ENCODE results near the gene STK16.

Gene STK16

GRCh38 chr2:219214141-219214540, 31.1 kb upstream of the STK16 start:
- DNase-seq, result no peak

GRCh38 chr2:219214786-219215185, 30.5 kb upstream of the STK16 start:
- DNase-seq, result no peak

- DNase-seq, result no peak
Observed at GRCh38 chr2:219215871-219216534, 29.3 kb upstream of the STK16 start.

- no peak for DNase-seq
Observed at GRCh38 chr2:219216535-219216915, 28.8 kb upstream of the STK16 start.

- DNase-seq, result no peak
Observed at GRCh38 chr2:219218217-219218731, 27.0 kb upstream of the STK16 start.

GRCh38 chr2:219218732-219219701, 26.3 kb upstream of the STK16 start, which contains the start of gene ABCB6:
Gene ABCB6, minus strand, starts transcription at chr2:219218958. Its CDS starts 285 bp downstream, at chr2:219218673.
- DNase-seq, result peak; percentile 69 to 77

- DNase-seq, result no peak
Observed at GRCh38 chr2:219219784-219220532, 25.3 kb upstream of the STK16 start.

GRCh38 chr2:219220652-219221402, 24.5 kb upstream of the STK16 start:
- DNase-seq, result no peak

GRCh38 chr2:219221957-219222518, 23.2 kb upstream of the STK16 start:
- no peak for DNase-seq

- no peak for DNase-seq
Observed at GRCh38 chr2:219223831-219224610, 21.3 kb upstream of the STK16 start.

GRCh38 chr2:219225350-219225749, 19.9 kb upstream of the STK16 start:
- DNase-seq, result no peak

GRCh38 chr2:219228041-219228910, 17.0 kb upstream of the STK16 start:
- no peak for DNase-seq

GRCh38 chr2:219228911-219229304, 16.4 kb upstream of the STK16 start:
- peak in 1 of 2 experiments; percentile 29 for DNase-seq

GRCh38 chr2:219229305-219230058, 15.8 kb upstream of the STK16 start, which contains the start of the genes ANKZF1 and ATG9A:
Gene ANKZF1, plus strand, starts transcription at chr2:219229806. Its CDS starts 452 bp downstream, at chr2:219230258.
Gene ATG9A, minus strand, starts transcription at chr2:219229636. Its CDS starts 1,612 bp downstream, at chr2:219228024.
- DNase-seq, result peak; percentile 93 to 98

GRCh38 chr2:219230059-219230540, 15.2 kb upstream of the STK16 start:
- DNase-seq, result no peak

GRCh38 chr2:219234331-219234730, 10.9 kb upstream of the STK16 start:
- DNase-seq, result no peak

- no peak for DNase-seq
Observed at GRCh38 chr2:219243291-219243761, 2.0 kb upstream of the STK16 start.

- no peak for DNase-seq
Observed at GRCh38 chr2:219244789-219245147, 511 bp upstream of the STK16 start.

- DNase-seq, result no peak
Observed at GRCh38 chr2:219245899-219246230, 586 bp downstream of the STK16 start.
